Measurements from ENCODE around the gene GREM1. TPM values are rescaled to one million over a fixed set of nuclear protein-coding genes. Genes with fewer than 3 reads are reported as not detected.

Gene GREM1
- total and polyA plus RNA-seq, 2 experiments from 2014 or later: 0.09 TPM; not detected in 1

GRCh38 chr15:32746116-32746857 lies 28.5 kb downstream of the GREM1 start:
- no peak for DNase-seq (ENCODE audit: low read depth in 1 of 2, low spot score in 1 of 2)
- Histone ChIP-seq H3K4me3 (no peak overlapping the region), H3K9me3 (ENCODE audit: low read depth) (no peaks in the 10 kb centered on the region), H3K36me3 (no peaks in the 10 kb centered on the region), H3K27ac (no peak overlapping the region), H3K27me3 (no peaks in the 10 kb centered on the region), H3K4me1 (ENCODE audit: low read depth) (no peaks in the 10 kb centered on the region)
- no peak for TF ChIP-seq CTCF (IDR thresholded peaks at IDR 0.05; ENCODE audit: low read depth, low read length)

GRCh38 chr15:32747921-32748342 lies 30.1 kb downstream of the GREM1 start:
- no peaks in the 10 kb centered on the region for H3K27me3 ChIP-seq
- DNase-seq (ENCODE audit: low read depth in 1 of 2, low spot score in 1 of 2): no peak

GRCh38 chr15:32750979-32751378 lies 33.2 kb downstream of the GREM1 start:
- Histone ChIP-seq H3K36me3 (no peaks in the 10 kb centered on the region), H3K4me1 (ENCODE audit: low read depth) (no peaks in the 10 kb centered on the region), H3K4me3 (no peak overlapping the region), H3K27ac (no peak overlapping the region), H3K27me3 (no peaks in the 10 kb centered on the region), H3K9me3 (ENCODE audit: low read depth) (no peaks in the 10 kb centered on the region)
- no peak for DNase-seq (ENCODE audit: low read depth in 1 of 2, low spot score in 1 of 2)
- no peak for TF ChIP-seq CTCF (IDR thresholded peaks at IDR 0.05; ENCODE audit: low read depth, low read length)

More at GRCh38 chr15:32747921-32748342, 30.1 kb downstream of the GREM1 start:
- Histone ChIP-seq H3K27ac (no peak overlapping the region), H3K9me3 (ENCODE audit: low read depth) (no peaks in the 10 kb centered on the region), H3K4me1 (ENCODE audit: low read depth) (no peaks in the 10 kb centered on the region), H3K4me3 (no peak overlapping the region), H3K36me3 (no peaks in the 10 kb centered on the region)
- no peak for TF ChIP-seq CTCF (IDR thresholded peaks at IDR 0.05; ENCODE audit: low read depth, low read length)

- Histone ChIP-seq H3K9me3 (ENCODE audit: low read depth) (no peaks in the 10 kb centered on the region), H3K27me3 (no peaks in the 10 kb centered on the region), H3K4me3 (no peak overlapping the region), H3K27ac (no peak overlapping the region), H3K36me3 (no peaks in the 10 kb centered on the region), H3K4me1 (ENCODE audit: low read depth) (no peaks in the 10 kb centered on the region)
- no peak for DNase-seq (ENCODE audit: low read depth in 1 of 2, low spot score in 1 of 2)
- TF ChIP-seq CTCF (IDR thresholded peaks at IDR 0.05; ENCODE audit: low read depth, low read length): no peak
Observed at GRCh38 chr15:32757426-32757825, 39.6 kb downstream of the GREM1 start.

GRCh38 chr15:32763295-32763694 lies 45.5 kb downstream of the GREM1 start:
- H3K36me3 ChIP-seq: no peaks in the 10 kb centered on the region
- H3K4me1 ChIP-seq (ENCODE audit: low read depth): peaks cover 6% of the 10 kb centered on the region
- no peak overlapping the region for H3K27ac ChIP-seq
- H3K9me3 ChIP-seq (ENCODE audit: low read depth): no peaks in the 10 kb centered on the region
- no peak for DNase-seq (ENCODE audit: low read depth in 1 of 2, low spot score in 1 of 2)
- H3K4me3 ChIP-seq: no peak overlapping the region
- no peaks in the 10 kb centered on the region for H3K27me3 ChIP-seq
- TF ChIP-seq CTCF (IDR thresholded peaks at IDR 0.05; ENCODE audit: low read depth, low read length): no peak
